Calu3 (cell line): ENCODE results near the gene NRG2. TPM values are rescaled to one million over a fixed set of nuclear protein-coding genes. Genes with fewer than 3 reads are reported as not detected.

Source experiments
- BruUV-seq: library from RNA; stranded (reverse); fragments of 400-500 nt; replicated peaks from 2 replicates; lab custom pipeline; 2021; lab: Mats Ljungman, UMichigan
- CTCF ChIA-PET: fragments of 300-600 bp; sonication (Branson Sonifier 250); formaldehyde crosslinking; loops from one replicate; lab custom pipeline; 2022; ENCODE audit warnings: antibody characterized with exemption; lab: Charles Lee
- DNase-seq: peaks from one replicate; pipeline ENCODE4 v3.0.0; 2022
- H3K27ac Mint-ChIP-seq: one replicate; pipeline ENCODE4 v1.8.0; 2022; ENCODE audit warnings: mixed read lengths; ENCODE audit not compliant: unreplicated experiment
- H3K27me3 Mint-ChIP-seq: one replicate; pipeline ENCODE4 v1.8.0; 2022; ENCODE audit warnings: mixed read lengths; ENCODE audit not compliant: unreplicated experiment
- H3K36me3 Mint-ChIP-seq: one replicate; pipeline ENCODE4 v1.8.0; 2022; ENCODE audit warnings: mild to moderate bottlenecking, moderate library complexity, mixed read lengths; ENCODE audit not compliant: insufficient read depth, unreplicated experiment
- H3K4me1 Mint-ChIP-seq: one replicate; pipeline ENCODE4 v1.8.0; 2022; ENCODE audit warnings: mild to moderate bottlenecking, low read depth, mixed read lengths; ENCODE audit not compliant: unreplicated experiment
- H3K4me3 Mint-ChIP-seq: one replicate; pipeline ENCODE4 v1.8.0; 2022; ENCODE audit warnings: mild to moderate bottlenecking, low read depth, moderate library complexity, mixed read lengths; ENCODE audit not compliant: unreplicated experiment
- H3K9me3 Mint-ChIP-seq: one replicate; pipeline ENCODE4 v1.8.0; 2022; ENCODE audit warnings: low read depth, mixed read lengths; ENCODE audit not compliant: unreplicated experiment
- CTCF ChIP-seq: fragments of 200-600 bp; IDR thresholded peaks from one replicate; pipeline ENCODE4 v1.8.0; 2022; ENCODE audit warnings: antibody characterized with exemption; ENCODE audit not compliant: unreplicated experiment
- intact Hi-C: fragments of 100-400 bp; cut with micrococcal nuclease; formaldehyde crosslinking; loops from one replicate; pipeline ENCODE4 v1.10.0; 2022; ENCODE audit not compliant: unreplicated experiment
- total RNA-seq: library from RNA; stranded (reverse); gene quantifications from 2 replicates; pipeline ENCODE4 v1.2.3, GENCODE V29; 2022

Gene NRG2
- total RNA-seq, 1 experiment from 2014 or later: 1.4 TPM

DNA sequence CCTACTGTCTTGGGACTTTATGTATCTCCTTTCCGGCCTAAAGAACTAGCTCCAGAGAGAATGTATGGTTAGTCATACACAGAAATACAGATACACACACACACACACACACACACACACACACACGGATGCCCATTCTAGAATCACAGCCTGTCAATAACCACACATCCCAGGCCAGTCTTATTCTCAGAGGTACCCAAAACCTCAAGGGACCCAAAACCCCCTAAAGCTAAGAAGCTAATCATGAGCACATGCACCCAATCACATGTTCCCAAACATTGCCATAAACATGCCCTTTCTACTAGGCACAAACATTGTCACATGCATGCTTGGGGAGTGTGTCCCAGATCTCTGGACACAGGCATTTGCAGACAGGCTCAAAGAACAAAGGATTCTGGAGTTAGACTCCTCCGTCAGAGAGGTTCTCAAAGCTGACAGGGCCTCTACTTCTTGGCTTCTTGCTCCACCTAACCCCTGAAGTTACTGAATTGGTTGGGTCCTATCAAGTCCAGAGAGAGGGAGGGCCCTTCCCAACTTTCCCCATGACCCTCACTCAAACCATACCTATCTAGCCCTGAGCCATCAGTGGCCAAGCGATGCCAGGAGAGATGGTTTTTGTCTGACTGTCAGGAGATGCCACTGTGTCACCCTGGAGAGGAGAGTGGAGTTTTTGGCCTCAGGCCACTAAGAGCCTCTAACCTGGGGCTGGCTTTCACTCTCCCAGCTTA lies 78.7 kb downstream of the NRG2 start:
- H3K27me3 Mint-ChIP-seq: peaks cover 69% of the 10 kb centered on the region
- H3K36me3 Mint-ChIP-seq: no peaks in the 10 kb centered on the region
- CTCF ChIA-PET: interaction anchor here (1.5 kb wide), 1 partner anchor 177 kb away, joined by 7 read pairs; no protein-coding TSS in a partner anchor
- H3K4me3 Mint-ChIP-seq: no peak overlapping the region
- no peaks in the 10 kb centered on the region for H3K9me3 Mint-ChIP-seq
- intact Hi-C loops: no loop called here
- no peak overlapping the region for H3K27ac Mint-ChIP-seq
- no peak for TF ChIP-seq CTCF
- no TSS peak for BruUV-seq
- DNase-seq: no peak
- no peaks in the 10 kb centered on the region for H3K4me1 Mint-ChIP-seq

GRCh38 chr5:139962445-139962844 lies 80.7 kb downstream of the NRG2 start:
- intact Hi-C loops: no loop called here
- no peak for DNase-seq
- Mint-ChIP-seq H3K27me3 (peaks cover 63% of the 10 kb centered on the region), H3K27ac (no peak overlapping the region), H3K36me3 (no peaks in the 10 kb centered on the region), H3K4me1 (no peaks in the 10 kb centered on the region), H3K4me3 (no peak overlapping the region), H3K9me3 (no peaks in the 10 kb centered on the region)
- no peak for TF ChIP-seq CTCF
- CTCF ChIA-PET: no interaction called here
- no TSS peak for BruUV-seq

DNA sequence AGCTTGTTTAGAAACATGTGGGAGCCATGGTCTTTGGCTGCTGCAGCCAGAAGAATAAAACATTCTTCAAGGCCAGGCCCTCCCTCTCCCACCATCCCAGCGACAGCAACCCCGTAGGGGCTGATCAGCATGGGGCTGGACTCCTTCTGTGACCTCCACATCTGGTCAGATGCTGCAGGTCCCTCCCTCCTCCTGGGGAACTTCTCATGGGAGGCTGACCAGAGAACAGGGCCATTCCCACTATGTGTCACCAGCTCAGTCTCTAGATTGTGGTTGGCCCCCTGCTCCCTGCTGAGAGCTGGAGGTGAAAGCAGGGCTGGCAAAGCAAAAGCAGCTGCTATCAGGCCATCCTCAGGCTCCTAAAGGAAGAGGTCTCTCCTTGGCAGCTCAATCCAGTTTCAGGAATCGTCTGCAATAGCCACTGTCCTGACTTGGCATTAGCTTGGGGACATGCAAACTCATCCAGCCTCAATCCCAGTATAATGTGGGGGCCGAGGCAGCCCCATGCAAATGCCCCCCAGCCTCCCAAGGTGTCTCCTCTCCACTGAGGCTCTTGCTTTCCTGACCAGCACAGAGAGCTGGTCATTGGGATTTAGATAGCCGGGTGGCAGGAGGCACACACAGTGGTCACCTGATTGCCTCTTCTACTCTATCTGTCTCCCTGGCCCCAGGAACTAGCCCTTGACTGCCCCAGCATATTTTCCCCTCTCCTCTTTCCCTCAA lies 81.5 kb downstream of the NRG2 start:
- H3K4me3 Mint-ChIP-seq: no peak overlapping the region
- H3K27me3 Mint-ChIP-seq: peaks cover 63% of the 10 kb centered on the region
- H3K36me3 Mint-ChIP-seq: no peaks in the 10 kb centered on the region
- CTCF ChIA-PET: interaction anchor here (0.5 to 0.7 kb wide), 2 partner anchors 58 to 174 kb away, joined by 3 to 4 read pairs; no protein-coding TSS in a partner anchor
- H3K4me1 Mint-ChIP-seq: no peaks in the 10 kb centered on the region
- DNase-seq: no peak
- no peaks in the 10 kb centered on the region for H3K9me3 Mint-ChIP-seq
- intact Hi-C loops: no loop called here
- TF ChIP-seq CTCF: no peak
- no peak overlapping the region for H3K27ac Mint-ChIP-seq
- no TSS peak for BruUV-seq

- H3K4me1 Mint-ChIP-seq: no peaks in the 10 kb centered on the region
- intact Hi-C loops: no loop called here
- H3K9me3 Mint-ChIP-seq: no peaks in the 10 kb centered on the region
- no peak overlapping the region for H3K4me3 Mint-ChIP-seq
- no peaks in the 10 kb centered on the region for H3K36me3 Mint-ChIP-seq
- DNase-seq: no peak
- no TSS peak for BruUV-seq
- H3K27me3 Mint-ChIP-seq: peaks cover 63% of the 10 kb centered on the region
- H3K27ac Mint-ChIP-seq: no peak overlapping the region
- no peak for TF ChIP-seq CTCF
- CTCF ChIA-PET: interaction anchor here (0.5 to 0.7 kb wide), 2 partner anchors 58 to 173 kb away, joined by 3 to 4 read pairs; no protein-coding TSS in a partner anchor
These were observed 82.2 kb downstream of the NRG2 start for GRCh38 chr5:139960723-139961383.
